HFFc6 (cell line): ENCODE data around the gene PCARE. TPM values are rescaled to one million over a fixed set of nuclear protein-coding genes. Genes with fewer than 3 reads are reported as not detected.
A peak's percentile ranks its signal among the peaks of the same experiment; 100 is the strongest.

Experiments
- DNase-seq: peaks from one replicate; pipeline ENCODE4 v3.0.0-alpha.2; 2018
- H3K27ac Mint-ChIP-seq: 2 replicates; pipeline ENCODE4 v1.8.0; 2020; ENCODE audit warnings: mild to moderate bottlenecking, mixed read lengths
- H3K27me3 Mint-ChIP-seq: 2 replicates; pipeline ENCODE4 v1.8.0; 2021; ENCODE audit warnings: mild to moderate bottlenecking, moderate library complexity, mixed read lengths; ENCODE audit not compliant: insufficient read depth
- H3K36me3 Mint-ChIP-seq: 2 replicates; pipeline ENCODE4 v1.8.0; 2021; ENCODE audit warnings: low read depth, mixed read lengths
- H3K4me1 Mint-ChIP-seq: 2 replicates; pipeline ENCODE4 v1.8.0; 2020; ENCODE audit warnings: low read depth, mixed read lengths
- H3K4me3 Mint-ChIP-seq: 2 replicates; pipeline ENCODE4 v1.8.0; 2020; ENCODE audit warnings: mild to moderate bottlenecking, moderate library complexity, mixed read lengths
- H3K9me3 Mint-ChIP-seq: 2 replicates; pipeline ENCODE4 v1.8.0; 2020; ENCODE audit warnings: mild to moderate bottlenecking, mixed read lengths
- CTCF ChIP-seq: fragments of 200-600 bp; sonication (generic); IDR thresholded peaks from 2 replicates; pipeline ENCODE4 v1.5.0; 2021; ENCODE audit warnings: antibody characterized with exemption, mild to moderate bottlenecking
- total RNA-seq, 6 experiments: library from RNA; stranded (reverse); fragmentation: NEBNext Ultra II Directional; extraction: Animal tissue kit (Norgen Biotek cat#: 25700); gene quantifications; 2 replicates in 1 of 6; 3 replicates in 5 of 6; pipeline ENCODE4 v1.2.3, GENCODE V29; 2021

PCARE gene
- total RNA-seq, 6 experiments from 2014 or later = not detected

- Mint-ChIP-seq H3K27me3 (peaks cover 10% of the 10 kb centered on the region), H3K27ac (no peak overlapping the region), H3K4me3 (no peak overlapping the region), H3K9me3 (no peaks in the 10 kb centered on the region), H3K36me3 (no peaks in the 10 kb centered on the region), H3K4me1 (peaks cover 30% of the 10 kb centered on the region; the same call in 1 of the 2 replicates)
- TF ChIP-seq CTCF = no peak
- DNase-seq = no peak
Observed at GRCh38 chr2:29041161-29041660, 33.1 kb downstream of the PCARE start.

- H3K36me3 Mint-ChIP-seq = no peaks in the 10 kb centered on the region
- H3K27ac Mint-ChIP-seq = no peak overlapping the region
- peaks cover 30% of the 10 kb centered on the region; the same call in 1 of the 2 replicates for H3K4me1 Mint-ChIP-seq
- TF ChIP-seq CTCF = no peak
- H3K9me3 Mint-ChIP-seq = no peaks in the 10 kb centered on the region
- H3K27me3 Mint-ChIP-seq = peaks cover 13% of the 10 kb centered on the region
- no peak overlapping the region for H3K4me3 Mint-ChIP-seq
- no peak for DNase-seq
Observed at GRCh38 chr2:29040552-29040951, 33.8 kb downstream of the PCARE start.

- no peaks in the 10 kb centered on the region for H3K36me3 Mint-ChIP-seq
- no peak for DNase-seq
- no peak for TF ChIP-seq CTCF
- H3K9me3 Mint-ChIP-seq = no peaks in the 10 kb centered on the region
- no peak overlapping the region for H3K27ac Mint-ChIP-seq
- no peak overlapping the region for H3K4me3 Mint-ChIP-seq
- peaks cover 14% of the 10 kb centered on the region for H3K27me3 Mint-ChIP-seq
- H3K4me1 Mint-ChIP-seq = peaks cover 30% of the 10 kb centered on the region; the same call in 1 of the 2 replicates
Observed at GRCh38 chr2:29039718-29040480, 34.4 kb downstream of the PCARE start.

GRCh38 chr2:29035016-29035745 lies 39.1 kb downstream of the PCARE start:
- Mint-ChIP-seq H3K36me3 (no peaks in the 10 kb centered on the region), H3K4me3 (no peak overlapping the region), H3K27me3 (peaks cover 10% of the 10 kb centered on the region), H3K9me3 (no peaks in the 10 kb centered on the region), H3K27ac (no peak overlapping the region), H3K4me1 (peaks cover 31% of the 10 kb centered on the region)
- TF ChIP-seq CTCF = no peak
- no peak for DNase-seq

GRCh38 chr2:29033656-29034055 lies 40.7 kb downstream of the PCARE start:
- Mint-ChIP-seq H3K4me3 (peak overlapping the region; percentile 6; the same call in 1 of the 2 replicates), H3K27me3 (peaks cover 10% of the 10 kb centered on the region), H3K4me1 (peaks cover 20% of the 10 kb centered on the region), H3K27ac (peak overlapping the region; percentile 51), H3K36me3 (no peaks in the 10 kb centered on the region), H3K9me3 (no peaks in the 10 kb centered on the region)
- no peak for TF ChIP-seq CTCF
- no peak for DNase-seq
